Ishikawa (cell line): ENCODE measurements around the gene ZNF813.

Source experiments
- CEBPB ChIP-seq: IDR thresholded peaks from 2 replicates; pipeline ENCODE4 v1.6.1; 2012
- CREB1 ChIP-seq: IDR thresholded peaks from 2 replicates; pipeline ENCODE4 v1.6.1; 2012; ENCODE audit warnings: low read depth
- EGR1 ChIP-seq: IDR thresholded peaks from 2 replicates; pipeline ENCODE4 v1.6.1; 2012
- EP300 ChIP-seq: IDR thresholded peaks from 2 replicates; pipeline ENCODE4 v1.6.1; 2012; ENCODE audit warnings: borderline replicate concordance
- FOXM1 ChIP-seq: IDR thresholded peaks from 2 replicates; pipeline ENCODE4 v1.6.1; 2012; ENCODE audit warnings: low read depth, borderline replicate concordance
- NFIC ChIP-seq: IDR thresholded peaks from 2 replicates; pipeline ENCODE4 v1.6.1; 2012
- RAD21 ChIP-seq: IDR thresholded peaks from 2 replicates; pipeline ENCODE4 v1.6.1; 2012; ENCODE audit warnings: low read depth
- TAF1 ChIP-seq: IDR thresholded peaks from 2 replicates; pipeline ENCODE4 v1.6.1; 2012; ENCODE audit warnings: low read depth, mild to moderate bottlenecking
- TCF12 ChIP-seq: IDR thresholded peaks from 2 replicates; pipeline ENCODE4 v1.6.1; 2012; ENCODE audit warnings: low read depth
- TEAD4 ChIP-seq: IDR thresholded peaks from 2 replicates; pipeline ENCODE4 v1.6.1; 2012
- YY1 ChIP-seq: IDR thresholded peaks from 2 replicates; pipeline ENCODE4 v1.6.1; 2012; ENCODE audit warnings: low read depth
- ZBTB7A ChIP-seq: IDR thresholded peaks from 2 replicates; pipeline ENCODE4 v1.6.1; 2012; ENCODE audit warnings: low read depth
- TF ChIP-seq, protein P1 (sequence below): IDR thresholded peaks from 2 replicates; pipeline ENCODE4 v1.6.1; 2012
- TF ChIP-seq, protein P2 (sequence below): IDR thresholded peaks from 2 replicates; pipeline ENCODE4 v1.6.1; 2012; ENCODE audit warnings: low read depth, mild to moderate bottlenecking

- no peak for TF ChIP-seq NFIC
- no peak for TF ChIP-seq CREB1
- no peak for TF ChIP-seq YY1
- TF ChIP-seq, protein P1, sequence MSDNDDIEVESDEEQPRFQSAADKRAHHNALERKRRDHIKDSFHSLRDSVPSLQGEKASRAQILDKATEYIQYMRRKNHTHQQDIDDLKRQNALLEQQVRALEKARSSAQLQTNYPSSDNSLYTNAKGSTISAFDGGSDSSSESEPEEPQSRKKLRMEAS: no peak
- TF ChIP-seq EP300: no peak
- TF ChIP-seq RAD21: no peak
- TF ChIP-seq CEBPB: no peak
- TF ChIP-seq, protein P2, sequence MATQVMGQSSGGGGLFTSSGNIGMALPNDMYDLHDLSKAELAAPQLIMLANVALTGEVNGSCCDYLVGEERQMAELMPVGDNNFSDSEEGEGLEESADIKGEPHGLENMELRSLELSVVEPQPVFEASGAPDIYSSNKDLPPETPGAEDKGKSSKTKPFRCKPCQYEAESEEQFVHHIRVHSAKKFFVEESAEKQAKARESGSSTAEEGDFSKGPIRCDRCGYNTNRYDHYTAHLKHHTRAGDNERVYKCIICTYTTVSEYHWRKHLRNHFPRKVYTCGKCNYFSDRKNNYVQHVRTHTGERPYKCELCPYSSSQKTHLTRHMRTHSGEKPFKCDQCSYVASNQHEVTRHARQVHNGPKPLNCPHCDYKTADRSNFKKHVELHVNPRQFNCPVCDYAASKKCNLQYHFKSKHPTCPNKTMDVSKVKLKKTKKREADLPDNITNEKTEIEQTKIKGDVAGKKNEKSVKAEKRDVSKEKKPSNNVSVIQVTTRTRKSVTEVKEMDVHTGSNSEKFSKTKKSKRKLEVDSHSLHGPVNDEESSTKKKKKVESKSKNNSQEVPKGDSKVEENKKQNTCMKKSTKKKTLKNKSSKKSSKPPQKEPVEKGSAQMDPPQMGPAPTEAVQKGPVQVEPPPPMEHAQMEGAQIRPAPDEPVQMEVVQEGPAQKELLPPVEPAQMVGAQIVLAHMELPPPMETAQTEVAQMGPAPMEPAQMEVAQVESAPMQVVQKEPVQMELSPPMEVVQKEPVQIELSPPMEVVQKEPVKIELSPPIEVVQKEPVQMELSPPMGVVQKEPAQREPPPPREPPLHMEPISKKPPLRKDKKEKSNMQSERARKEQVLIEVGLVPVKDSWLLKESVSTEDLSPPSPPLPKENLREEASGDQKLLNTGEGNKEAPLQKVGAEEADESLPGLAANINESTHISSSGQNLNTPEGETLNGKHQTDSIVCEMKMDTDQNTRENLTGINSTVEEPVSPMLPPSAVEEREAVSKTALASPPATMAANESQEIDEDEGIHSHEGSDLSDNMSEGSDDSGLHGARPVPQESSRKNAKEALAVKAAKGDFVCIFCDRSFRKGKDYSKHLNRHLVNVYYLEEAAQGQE: no peak
- no peak for TF ChIP-seq TEAD4
- no peak for TF ChIP-seq TAF1
- no peak for TF ChIP-seq ZBTB7A
- TF ChIP-seq EGR1: no peak
- TF ChIP-seq FOXM1: no peak
- no peak for TF ChIP-seq TCF12
These were observed 39.2 kb downstream of the ZNF813 start for GRCh38 chr19:53506728-53507127.
